ENCODE data around the gene PCK1. TPM values are rescaled to one million over a fixed set of nuclear protein-coding genes. Genes with fewer than 3 reads are reported as not detected.

PCK1 gene
- total and polyA plus RNA-seq, 2 of the 13 experiments (the other 11 are each of a cell fraction or from before 2014, with no cell fraction given): 6.5 to 12.6 TPM

- TF ChIP-seq, protein P1, sequence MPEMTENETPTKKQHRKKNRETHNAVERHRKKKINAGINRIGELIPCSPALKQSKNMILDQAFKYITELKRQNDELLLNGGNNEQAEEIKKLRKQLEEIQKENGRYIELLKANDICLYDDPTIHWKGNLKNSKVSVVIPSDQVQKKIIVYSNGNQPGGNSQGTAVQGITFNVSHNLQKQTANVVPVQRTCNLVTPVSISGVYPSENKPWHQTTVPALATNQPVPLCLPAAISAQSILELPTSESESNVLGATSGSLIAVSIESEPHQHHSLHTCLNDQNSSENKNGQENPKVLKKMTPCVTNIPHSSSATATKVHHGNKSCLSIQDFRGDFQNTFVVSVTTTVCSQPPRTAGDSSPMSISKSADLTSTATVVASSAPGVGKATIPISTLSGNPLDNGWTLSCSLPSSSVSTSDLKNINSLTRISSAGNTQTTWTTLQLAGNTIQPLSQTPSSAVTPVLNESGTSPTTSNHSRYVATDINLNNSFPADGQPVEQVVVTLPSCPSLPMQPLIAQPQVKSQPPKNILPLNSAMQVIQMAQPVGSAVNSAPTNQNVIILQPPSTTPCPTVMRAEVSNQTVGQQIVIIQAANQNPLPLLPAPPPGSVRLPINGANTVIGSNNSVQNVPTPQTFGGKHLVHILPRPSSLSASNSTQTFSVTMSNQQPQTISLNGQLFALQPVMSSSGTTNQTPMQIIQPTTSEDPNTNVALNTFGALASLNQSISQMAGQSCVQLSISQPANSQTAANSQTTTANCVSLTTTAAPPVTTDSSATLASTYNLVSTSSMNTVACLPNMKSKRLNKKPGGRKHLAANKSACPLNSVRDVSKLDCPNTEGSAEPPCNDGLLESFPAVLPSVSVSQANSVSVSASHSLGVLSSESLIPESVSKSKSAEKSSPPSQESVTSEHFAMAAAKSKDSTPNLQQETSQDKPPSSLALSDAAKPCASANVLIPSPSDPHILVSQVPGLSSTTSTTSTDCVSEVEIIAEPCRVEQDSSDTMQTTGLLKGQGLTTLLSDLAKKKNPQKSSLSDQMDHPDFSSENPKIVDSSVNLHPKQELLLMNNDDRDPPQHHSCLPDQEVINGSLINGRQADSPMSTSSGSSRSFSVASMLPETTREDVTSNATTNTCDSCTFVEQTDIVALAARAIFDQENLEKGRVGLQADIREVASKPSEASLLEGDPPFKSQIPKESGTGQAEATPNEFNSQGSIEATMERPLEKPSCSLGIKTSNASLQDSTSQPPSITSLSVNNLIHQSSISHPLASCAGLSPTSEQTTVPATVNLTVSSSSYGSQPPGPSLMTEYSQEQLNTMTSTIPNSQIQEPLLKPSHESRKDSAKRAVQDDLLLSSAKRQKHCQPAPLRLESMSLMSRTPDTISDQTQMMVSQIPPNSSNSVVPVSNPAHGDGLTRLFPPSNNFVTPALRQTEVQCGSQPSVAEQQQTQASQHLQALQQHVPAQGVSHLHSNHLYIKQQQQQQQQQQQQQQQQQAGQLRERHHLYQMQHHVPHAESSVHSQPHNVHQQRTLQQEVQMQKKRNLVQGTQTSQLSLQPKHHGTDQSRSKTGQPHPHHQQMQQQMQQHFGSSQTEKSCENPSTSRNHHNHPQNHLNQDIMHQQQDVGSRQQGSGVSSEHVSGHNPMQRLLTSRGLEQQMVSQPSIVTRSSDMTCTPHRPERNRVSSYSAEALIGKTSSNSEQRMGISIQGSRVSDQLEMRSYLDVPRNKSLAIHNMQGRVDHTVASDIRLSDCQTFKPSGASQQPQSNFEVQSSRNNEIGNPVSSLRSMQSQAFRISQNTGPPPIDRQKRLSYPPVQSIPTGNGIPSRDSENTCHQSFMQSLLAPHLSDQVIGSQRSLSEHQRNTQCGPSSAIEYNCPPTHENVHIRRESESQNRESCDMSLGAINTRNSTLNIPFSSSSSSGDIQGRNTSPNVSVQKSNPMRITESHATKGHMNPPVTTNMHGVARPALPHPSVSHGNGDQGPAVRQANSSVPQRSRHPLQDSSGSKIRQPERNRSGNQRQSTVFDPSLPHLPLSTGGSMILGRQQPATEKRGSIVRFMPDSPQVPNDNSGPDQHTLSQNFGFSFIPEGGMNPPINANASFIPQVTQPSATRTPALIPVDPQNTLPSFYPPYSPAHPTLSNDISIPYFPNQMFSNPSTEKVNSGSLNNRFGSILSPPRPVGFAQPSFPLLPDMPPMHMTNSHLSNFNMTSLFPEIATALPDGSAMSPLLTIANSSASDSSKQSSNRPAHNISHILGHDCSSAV (CRISPR knock-in tag; IDR thresholded peaks at IDR 0.05; ENCODE audit: borderline replicate concordance): no peak
- no peak for TF ChIP-seq GPN1 (CRISPR knock-in tag; IDR thresholded peaks at IDR 0.05; ENCODE audit: borderline replicate concordance)
- no peak for TF ChIP-seq ZNF770 (CRISPR knock-in tag; IDR thresholded peaks at IDR 0.05)
- no peak for TF ChIP-seq CERS6 (CRISPR knock-in tag; IDR thresholded peaks at IDR 0.05)
- no peak; the same call in 1 of the 2 replicates for TF ChIP-seq NFYB (CRISPR knock-in tag; IDR thresholded peaks at IDR 0.05)
- TF ChIP-seq, protein P2, sequence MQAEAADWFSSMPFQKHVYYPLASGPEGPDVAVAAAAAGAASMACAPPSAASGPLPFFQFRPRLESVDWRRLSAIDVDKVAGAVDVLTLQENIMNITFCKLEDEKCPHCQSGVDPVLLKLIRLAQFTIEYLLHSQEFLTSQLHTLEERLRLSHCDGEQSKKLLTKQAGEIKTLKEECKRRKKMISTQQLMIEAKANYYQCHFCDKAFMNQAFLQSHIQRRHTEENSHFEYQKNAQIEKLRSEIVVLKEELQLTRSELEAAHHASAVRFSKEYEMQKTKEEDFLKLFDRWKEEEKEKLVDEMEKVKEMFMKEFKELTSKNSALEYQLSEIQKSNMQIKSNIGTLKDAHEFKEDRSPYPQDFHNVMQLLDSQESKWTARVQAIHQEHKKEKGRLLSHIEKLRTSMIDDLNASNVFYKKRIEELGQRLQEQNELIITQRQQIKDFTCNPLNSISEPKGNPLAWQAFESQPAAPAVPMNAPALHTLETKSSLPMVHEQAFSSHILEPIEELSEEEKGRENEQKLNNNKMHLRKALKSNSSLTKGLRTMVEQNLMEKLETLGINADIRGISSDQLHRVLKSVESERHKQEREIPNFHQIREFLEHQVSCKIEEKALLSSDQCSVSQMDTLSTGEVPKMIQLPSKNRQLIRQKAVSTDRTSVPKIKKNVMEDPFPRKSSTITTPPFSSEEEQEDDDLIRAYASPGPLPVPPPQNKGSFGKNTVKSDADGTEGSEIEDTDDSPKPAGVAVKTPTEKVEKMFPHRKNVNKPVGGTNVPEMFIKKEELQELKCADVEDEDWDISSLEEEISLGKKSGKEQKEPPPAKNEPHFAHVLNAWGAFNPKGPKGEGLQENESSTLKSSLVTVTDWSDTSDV (CRISPR knock-in tag; IDR thresholded peaks at IDR 0.05): 0 out of 2 replicates have a peak, but pooled peaks have one; percentile 60
- TF ChIP-seq NFIB (CRISPR knock-in tag; IDR thresholded peaks at IDR 0.05; ENCODE audit: borderline replicate concordance): no peak
- TF ChIP-seq ARID2 (CRISPR knock-in tag; IDR thresholded peaks at IDR 0.05; ENCODE audit: borderline replicate concordance): 0 out of 2 replicates have a peak, but pooled peaks have one; percentile 45
- no peak for TF ChIP-seq EED (CRISPR knock-in tag; IDR thresholded peaks at IDR 0.05)
- no peak for TF ChIP-seq ZNF784 (CRISPR knock-in tag; IDR thresholded peaks at IDR 0.05; ENCODE audit: borderline replicate concordance)
Observed at GRCh38 chr20:57589728-57590484, 29.0 kb downstream of the PCK1 start (continued).
